ENCODE measurements around the gene TMEM44. TPM values are rescaled to one million over a fixed set of nuclear protein-coding genes. Genes with fewer than 3 reads are reported as not detected.

The TMEM44 gene
- total RNA-seq, 2 donors from 2014 or later, result 1.8 to 9.6 TPM

DNA sequence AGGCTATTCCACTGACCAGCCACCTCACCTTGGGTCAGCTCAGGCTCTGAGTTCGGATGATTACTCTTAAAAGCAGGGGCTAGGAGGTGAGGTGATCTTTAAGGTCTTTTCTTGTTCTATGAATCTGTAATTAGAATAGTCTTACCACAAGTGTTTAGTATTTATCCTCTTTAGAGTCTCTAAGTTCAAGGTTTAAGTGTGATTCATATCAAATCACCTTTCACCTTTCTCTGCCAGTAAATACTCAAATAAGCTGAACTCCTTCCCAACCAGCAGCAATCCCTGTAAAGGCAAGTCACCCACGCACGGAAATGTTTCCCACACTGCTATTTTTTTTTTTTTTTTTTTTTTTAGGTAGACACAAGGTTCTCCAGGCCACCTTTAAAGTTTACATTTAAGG, 14.5 kb upstream of the TMEM44 start:
- no peak for ATAC-seq
- Histone ChIP-seq H3K4me1 (no peaks in the 10 kb centered on the region), H3K27ac (no peak overlapping the region), H3K9me3 (no peaks in the 10 kb centered on the region), H3K4me3 (no peak overlapping the region), H3K27me3 (no peaks in the 10 kb centered on the region), H3K36me3 (replicated peaks in 1 of 2; ENCODE audit: insufficient read depth in 1 of 2, low read depth in 2 of 2) (peaks cover 5 to 45% of the 10 kb centered on the region in 2 donors)
- intact Hi-C loops (cut with DNase I), result no loop called here
- TF ChIP-seq CTCF (IDR thresholded peaks at IDR 0.05), result no peak
- no peak for TF ChIP-seq POLR2A (IDR thresholded peaks at IDR 0.05)
- no peak for DNase-seq
- WGBS, 2 donors, result 78 to 87% methylated on average over 3 of the region's 3 CpGs

GRCh38 chr3:194642769-194643168, 9.6 kb upstream of the TMEM44 start:
- H3K4me1 ChIP-seq, result no peaks in the 10 kb centered on the region
- intact Hi-C loops (cut with DNase I), result no loop called here
- no peaks in the 10 kb centered on the region for H3K27me3 ChIP-seq
- H3K4me3 ChIP-seq, result no peak overlapping the region
- no peak for TF ChIP-seq CTCF (IDR thresholded peaks at IDR 0.05)
- no peak for TF ChIP-seq POLR2A (IDR thresholded peaks at IDR 0.05)
- no peak overlapping the region for H3K27ac ChIP-seq
- DNase-seq (no peak), ATAC-seq (no peak)
- H3K36me3 ChIP-seq (replicated peaks in 1 of 2; ENCODE audit: insufficient read depth in 1 of 2, low read depth in 2 of 2), result peaks cover 0 to 25% of the 10 kb centered on the region in 2 donors
- 85 to 87% methylated on average over 2 of the region's 2 CpGs for WGBS, 2 donors
- H3K9me3 ChIP-seq, result no peaks in the 10 kb centered on the region

GRCh38 chr3:194640829-194641228, 7.6 kb upstream of the TMEM44 start:
- Histone ChIP-seq H3K9me3 (no peaks in the 10 kb centered on the region), H3K27me3 (no peaks in the 10 kb centered on the region), H3K4me1 (no peaks in the 10 kb centered on the region), H3K27ac (no peak overlapping the region), H3K36me3 (replicated peaks in 1 of 2; ENCODE audit: insufficient read depth in 1 of 2, low read depth in 2 of 2) (peaks cover 0 to 22% of the 10 kb centered on the region in 2 donors), H3K4me3 (no peak overlapping the region)
- ATAC-seq (no peak), DNase-seq (no peak)
- WGBS, 2 donors, result 67 to 73% methylated on average over 7 of the region's 7 CpGs
- no peak for TF ChIP-seq POLR2A (IDR thresholded peaks at IDR 0.05)
- TF ChIP-seq CTCF (IDR thresholded peaks at IDR 0.05), result no peak
- intact Hi-C loops (cut with DNase I), result no loop called here

DNA sequence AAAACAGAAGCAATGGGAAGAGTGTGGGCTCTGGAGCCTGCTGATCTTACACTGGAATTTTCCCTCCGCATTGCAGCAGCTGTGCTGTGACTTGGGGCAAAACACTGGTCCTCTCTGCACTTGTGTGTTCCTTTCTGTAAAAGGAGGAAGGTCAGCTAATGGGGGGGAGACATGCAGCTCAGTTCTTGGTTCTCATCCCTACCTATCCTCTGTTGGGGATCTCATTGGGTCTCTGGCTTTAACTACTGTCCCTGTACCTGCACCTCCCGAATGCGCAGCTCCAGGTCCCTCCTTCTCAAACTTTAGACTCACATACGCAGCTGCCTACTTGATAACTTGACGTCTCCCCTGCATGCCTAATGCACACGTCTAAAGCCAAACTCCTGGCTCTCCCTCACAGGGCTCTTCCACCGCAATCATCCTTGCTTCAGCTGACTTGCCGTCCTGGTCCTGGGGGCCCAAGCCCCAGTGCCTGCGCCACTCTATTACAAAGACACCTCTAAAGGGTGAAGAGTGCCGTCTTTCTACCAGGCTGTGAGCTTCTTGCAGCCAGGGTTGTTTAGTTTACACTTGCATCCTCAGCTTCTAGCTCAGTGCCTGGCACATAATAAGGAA, 5.9 kb upstream of the TMEM44 start:
- Histone ChIP-seq H3K27me3 (no peaks in the 10 kb centered on the region), H3K4me1 (no peaks in the 10 kb centered on the region), H3K9me3 (no peaks in the 10 kb centered on the region), H3K4me3 (no peak overlapping the region), H3K27ac (no peak overlapping the region), H3K36me3 (replicated peaks in 1 of 2; ENCODE audit: insufficient read depth in 1 of 2, low read depth in 2 of 2) (peaks cover 0 to 18% of the 10 kb centered on the region in 2 donors)
- TF ChIP-seq POLR2A (IDR thresholded peaks at IDR 0.05) (no peak), CTCF (IDR thresholded peaks at IDR 0.05) (no peak)
- WGBS, 2 donors, result 94% methylated on average over 10 of the region's 10 CpGs
- DNase-seq (no peak), ATAC-seq (no peak)
- intact Hi-C loops (cut with DNase I), result no loop called here

Measured in body of pancreas (tissue), 4 donors.